ENCODE results near the gene DDX49.
"Not testable (repeated sequence)": the region's sequence is repeated elsewhere in the genome, so short reads cannot be mapped to it uniquely, and the experiment has no call there.

DDX49 gene

DNA sequence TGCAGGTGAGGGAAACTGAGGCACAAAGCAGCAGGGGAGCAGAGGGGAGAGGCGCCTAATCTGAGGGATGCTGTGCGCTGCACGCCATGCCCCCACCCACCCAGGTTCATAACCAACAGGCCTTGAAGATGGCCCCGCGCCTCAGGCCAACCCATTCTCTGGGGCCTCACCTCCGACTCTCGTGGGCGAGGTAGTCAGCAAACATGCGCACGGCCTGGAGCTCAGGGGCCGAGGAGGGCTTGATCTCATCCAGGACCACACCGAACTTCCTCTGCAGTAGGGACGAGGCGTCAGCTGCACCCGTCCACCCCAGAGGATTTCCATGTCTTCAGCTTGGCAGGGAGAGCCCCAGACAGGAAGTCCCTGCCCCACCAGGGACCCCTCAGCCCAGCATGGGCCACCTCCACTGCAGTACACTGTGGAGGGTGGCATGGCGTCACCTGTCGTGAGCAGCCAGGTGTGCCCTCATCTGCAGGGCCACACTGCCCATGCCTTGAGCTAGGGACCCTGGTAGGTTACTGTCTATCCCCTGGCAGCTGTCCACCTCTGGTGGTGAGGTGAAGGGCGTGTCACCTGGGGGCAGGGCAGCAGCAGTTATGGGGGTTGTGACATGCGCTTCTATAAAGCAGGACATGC, 8.6 kb upstream of the DDX49 start:
- no peak for DNase-seq

DNA sequence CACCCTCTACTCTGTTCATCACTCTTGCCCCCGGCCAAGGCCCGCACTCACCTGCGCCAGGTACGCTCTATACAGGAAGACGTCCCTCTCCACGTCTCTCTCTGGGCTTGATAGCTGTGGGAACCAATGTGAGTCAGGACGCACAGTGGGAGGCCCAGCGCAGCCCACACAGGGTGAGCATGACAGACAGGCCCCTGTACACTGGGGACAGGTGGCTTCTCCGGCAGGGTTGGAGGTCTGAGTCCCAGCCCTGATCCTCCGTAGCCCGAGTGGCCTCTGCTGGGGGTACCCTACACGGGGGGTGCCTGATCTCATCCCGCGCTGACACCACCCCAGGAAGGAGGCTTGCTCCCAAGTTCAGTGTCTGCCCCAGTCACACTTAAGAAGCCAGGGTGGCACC, 6.6 kb upstream of the DDX49 start:
- DNase-seq = no peak

DNA sequence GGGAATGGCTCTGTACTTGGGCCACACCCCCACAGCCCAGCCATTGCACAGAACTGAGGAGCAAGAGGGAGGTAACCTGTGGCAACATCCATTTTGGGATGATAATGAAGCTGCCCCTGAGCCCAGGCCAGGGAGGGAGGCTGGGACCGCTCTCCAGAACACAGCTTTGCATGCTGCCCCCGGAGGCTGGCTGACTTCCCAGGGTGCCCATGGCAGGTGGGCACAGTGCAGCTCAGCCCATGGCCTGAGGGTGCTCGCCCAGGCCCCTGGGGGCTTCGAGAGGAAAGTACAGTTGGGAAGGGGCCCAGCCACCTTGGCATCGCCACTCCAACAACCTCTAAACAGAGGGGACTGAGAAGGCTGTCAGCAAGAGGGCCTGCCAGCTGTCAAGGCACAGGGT, 6.0 kb upstream of the DDX49 start:
- DNase-seq = no peak

DNA sequence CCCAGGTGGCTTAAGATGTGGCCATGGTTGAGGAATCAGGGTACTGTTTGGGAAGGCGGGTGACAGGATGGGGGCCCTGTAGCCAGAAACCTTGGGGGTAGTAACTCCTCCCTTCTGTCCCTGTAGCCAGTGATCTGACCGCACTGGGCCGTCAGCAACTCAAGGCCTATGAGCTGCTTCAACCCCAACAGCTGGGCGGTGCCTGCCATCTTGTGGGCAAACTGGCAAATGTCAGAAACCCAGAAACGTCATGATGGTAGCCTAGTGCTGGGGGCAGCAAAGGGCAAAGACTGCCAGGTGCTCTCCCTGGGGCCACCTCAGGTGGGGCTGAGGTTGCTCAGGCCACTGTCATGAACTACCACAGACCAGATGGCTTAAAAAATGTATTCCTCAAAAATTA, 3.9 kb upstream of the DDX49 start:
- DNase-seq = no peak

DNA sequence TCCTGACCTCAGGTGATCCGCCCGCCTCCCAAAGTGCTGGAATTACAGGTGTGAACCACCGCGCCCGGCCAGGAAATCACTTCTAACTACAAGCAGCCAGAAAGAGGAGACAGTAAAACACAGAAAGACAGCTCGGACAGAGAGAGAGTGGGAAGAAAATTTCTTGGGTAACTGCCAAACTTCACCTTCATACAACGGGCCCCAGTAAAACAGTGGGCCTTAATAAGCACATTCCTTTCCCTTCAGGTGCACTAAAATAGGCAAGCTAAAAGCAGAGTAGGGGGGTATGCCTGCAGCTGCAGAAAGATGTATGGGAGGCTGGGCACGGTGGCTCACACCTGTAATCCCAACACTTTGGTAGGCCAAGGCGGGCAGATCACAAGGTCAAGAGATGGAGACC, 1.9 kb upstream of the DDX49 start:
- DNase-seq = not testable (repeated sequence)

DNA sequence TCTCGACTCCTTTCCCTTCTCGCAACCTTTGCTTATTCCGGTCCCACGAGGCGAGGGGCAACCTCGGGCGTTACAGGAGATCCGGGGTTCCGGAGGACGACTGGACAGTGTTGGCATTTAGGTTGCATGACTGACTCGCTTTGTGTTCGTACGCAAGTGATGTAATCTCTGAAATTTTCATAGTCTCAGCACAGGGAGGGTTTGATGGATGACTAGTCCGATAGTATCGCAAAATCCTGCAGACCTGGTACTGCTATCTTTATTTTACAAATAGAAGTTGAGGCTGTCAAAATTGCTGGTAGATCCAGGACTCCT, 342 bp downstream of the DDX49 start:
- no peak for DNase-seq

DNA sequence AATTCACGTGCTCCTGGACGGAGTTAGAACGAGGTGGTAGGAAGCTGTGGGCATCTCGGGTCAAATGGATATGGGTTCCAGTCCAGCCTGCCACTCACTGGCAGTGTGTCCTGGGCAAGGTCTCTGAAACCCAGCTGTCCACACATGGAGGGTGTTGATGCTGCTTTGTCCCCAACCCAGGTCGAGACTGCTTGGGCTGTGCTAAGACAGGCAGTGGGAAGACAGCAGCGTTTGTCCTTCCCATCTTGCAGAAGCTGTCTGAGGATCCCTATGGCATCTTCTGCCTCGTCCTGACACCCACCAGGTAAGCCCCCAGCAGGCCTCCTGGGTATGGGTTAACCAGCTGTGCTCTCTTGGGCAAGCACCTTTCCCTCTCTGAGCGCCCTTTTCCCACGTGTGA, 885 bp downstream of the DDX49 start:
- DNase-seq = no peak

DNA sequence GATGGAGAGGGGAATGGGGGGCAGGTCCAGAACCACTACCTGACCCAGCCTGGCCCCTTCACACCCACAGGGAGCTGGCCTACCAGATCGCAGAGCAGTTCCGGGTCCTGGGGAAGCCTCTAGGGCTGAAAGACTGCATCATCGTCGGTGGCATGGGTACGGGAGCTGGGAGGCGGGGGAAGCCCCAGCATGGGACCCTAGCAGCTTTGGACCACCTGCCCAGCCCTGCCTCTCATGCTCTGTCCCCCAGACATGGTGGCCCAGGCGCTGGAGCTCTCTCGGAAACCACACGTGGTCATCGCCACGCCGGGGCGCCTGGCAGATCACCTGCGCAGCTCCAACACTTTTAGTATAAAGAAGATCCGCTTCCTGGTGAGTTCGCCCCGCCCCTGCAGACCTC, 2.1 kb downstream of the DDX49 start:
- no peak for DNase-seq

DNA sequence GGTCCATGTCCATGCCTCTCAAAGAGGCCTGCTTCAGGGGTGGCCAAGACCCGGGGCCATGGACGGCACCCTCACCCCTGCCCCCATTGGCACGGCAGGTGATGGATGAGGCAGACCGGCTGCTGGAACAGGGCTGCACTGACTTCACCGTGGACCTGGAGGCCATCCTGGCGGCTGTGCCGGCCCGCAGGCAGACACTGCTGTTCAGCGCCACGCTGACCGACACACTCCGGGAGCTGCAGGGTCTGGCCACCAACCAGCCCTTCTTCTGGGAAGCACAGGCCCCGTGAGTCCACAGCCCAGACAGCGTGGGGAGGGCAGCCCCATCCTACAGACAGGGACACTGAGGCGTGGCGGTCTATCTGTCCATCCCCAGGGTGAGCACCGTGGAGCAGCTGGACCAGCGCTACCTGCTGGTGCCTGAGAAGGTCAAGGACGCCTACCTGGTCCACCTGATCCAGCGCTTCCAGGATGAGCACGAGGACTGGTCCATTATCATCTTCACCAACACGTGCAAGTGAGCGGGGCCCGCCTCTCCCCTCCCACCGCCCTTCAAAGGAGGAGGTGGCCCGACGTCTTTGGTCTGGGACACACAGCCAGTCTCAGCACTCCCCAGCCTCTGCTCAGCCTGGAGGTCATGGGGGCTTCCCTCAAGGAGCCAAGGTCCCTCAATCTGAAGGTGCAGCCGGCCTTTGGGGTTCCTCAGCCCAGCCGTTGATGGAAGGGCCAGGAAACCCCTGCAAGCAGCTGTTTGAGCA, 2.9 kb downstream of the DDX49 start:
- DNase-seq = no peak

DNA sequence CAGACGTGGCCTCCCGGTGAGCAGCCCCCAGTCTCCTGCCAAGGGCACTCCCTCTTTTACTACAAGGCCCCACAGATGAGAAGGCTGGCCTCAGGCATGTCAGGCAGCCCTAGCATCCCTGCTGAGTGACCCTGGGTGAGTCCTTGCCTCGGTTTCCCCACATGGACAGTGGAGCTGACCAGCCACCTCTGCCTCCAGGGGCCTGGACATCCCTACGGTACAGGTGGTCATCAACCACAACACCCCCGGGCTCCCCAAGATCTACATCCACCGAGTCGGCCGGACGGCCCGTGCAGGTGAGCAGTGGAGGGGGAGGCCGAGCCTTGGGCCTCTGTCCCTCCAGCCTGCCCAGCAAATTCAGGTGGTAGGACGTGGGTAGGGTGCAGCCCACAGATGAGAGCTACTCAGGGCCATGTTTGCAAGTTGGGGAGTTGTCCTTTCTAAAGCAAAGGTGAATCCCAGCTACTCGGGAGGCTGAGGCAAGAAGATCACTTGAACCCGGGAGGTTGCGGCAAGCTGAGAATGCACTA, 5.2 kb downstream of the DDX49 start:
- no peak for DNase-seq

DNA sequence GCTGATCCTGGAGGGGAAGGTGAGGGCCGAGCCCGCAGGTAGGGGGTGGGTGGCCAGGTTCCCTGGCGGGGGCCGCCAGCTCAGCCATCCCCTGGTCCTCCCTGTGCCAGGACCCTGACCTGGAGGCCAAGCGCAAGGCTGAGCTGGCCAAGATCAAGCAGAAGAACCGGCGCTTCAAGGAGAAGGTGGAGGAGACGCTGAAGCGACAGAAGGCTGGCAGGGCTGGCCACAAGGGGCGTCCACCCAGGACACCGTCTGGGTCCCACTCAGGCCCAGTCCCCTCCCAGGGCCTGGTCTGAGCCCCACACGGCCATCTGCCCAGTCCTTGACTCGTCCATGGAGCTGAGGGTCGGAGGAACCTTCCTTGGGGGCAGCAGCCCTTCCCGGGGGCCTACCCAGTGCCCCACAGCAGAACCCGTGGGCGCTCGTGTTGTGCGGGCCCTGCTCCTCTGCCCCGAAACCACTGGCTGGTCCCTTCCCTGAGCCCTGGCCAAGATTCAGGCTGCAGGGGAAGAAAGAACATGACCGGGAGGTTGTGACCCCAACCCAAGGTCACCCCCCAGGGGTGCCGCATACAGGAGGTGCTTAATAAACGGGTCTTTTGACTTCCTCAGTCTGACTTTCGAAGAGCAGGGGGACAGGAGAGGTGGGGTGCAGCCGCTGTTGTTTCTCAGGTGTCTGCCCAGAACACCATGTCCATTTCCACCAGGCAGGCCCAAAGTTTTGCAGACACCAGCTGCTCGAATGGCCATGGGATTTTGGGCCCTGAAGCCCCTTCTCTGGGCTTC, 8.7 kb downstream of the DDX49 start:
- no peak for DNase-seq

DNA sequence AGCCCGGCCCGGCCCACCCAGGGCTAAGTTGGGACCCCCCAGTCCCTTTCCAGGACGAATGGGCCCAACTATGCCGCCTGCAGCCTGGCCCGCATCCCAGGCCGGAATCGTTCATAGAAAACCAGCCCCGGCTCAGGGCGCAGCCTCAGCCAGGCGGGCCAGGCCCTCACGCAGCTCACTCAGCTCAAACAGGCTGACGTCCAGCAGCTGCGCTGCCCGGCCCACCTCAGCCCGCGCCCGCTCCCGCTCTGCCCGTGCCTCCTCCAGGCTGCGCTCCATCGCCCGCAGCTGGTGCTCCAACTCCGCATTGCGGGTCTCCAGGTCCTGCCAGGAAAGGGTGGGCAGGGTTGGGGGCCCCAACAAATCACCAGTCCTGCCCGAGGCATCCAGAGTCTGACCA, 9.8 kb downstream of the DDX49 start:
- DNase-seq = no peak

DNA sequence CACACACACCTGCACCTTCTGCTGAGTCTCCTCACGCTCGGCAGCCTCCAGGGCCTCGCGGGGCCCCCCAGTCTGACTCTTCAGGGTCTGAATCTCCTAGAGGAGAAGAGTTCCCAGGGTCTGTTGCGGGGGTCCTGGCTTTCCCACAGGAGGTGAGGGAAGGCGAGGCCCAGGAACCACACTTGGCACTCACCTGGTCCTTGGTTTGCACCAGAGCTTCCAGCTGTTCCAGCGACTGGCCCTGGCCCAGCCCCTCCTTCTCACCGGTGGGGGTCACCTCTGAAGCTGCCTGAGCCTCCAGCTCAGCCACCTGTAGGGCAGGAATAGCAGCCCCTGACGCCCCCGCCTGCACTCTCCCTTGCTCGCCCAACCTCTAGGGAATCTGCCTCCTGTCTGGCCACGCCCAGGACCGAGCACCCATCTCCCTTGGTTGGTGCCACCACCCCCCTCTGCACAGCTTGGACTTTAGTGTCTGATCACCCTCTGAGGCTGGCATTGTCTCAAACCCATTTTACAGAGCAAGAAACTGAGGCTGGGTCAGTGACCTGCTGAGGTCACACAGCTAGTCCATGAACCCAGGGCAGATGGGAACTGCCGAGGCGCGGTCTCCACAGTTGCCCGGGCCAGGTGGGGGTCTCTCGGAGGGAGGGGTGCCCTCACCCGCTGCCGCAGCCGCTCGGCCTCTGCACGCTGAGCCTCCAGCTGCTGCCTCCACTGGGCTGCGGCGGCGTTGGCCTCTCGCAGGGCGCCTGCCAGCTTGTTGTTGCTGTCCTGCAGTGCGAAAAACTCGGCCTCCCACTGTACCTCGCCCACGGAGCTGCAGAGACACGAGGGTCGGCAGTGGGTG, 12.0 kb downstream of the DDX49 start:
- no peak for DNase-seq

DNA sequence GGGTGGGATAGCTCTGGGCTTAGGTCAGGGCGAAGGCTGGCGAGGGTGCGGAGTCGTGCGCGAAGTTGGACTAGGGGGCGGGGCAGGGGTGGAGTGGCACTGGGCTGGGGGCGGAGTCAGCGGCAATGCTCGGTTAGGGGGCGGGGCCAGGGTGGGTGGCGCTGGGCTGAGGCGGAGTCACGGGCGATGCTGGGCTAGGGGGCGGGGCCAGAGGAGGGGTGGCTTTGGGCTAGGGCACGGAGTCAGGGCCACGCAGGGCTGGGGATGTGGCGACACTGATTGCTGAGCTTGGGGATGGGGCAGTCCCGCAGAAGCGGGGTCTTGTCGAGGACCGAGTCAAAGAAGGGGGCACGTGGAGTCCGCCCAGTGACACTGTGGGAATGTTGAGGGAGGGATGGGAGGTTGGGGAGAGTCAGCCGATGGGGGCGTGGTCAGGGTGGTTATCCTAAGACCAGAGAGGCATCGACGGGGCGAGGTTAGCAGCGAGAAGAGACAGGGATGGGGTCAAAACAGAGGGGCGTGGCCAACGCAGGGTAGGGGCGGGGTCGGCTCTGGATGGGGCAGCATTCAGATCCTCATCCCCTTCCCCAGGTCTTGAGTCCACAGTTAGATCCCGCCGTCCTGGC, 12.8 kb downstream of the DDX49 start:
- DNase-seq = no peak

DNA sequence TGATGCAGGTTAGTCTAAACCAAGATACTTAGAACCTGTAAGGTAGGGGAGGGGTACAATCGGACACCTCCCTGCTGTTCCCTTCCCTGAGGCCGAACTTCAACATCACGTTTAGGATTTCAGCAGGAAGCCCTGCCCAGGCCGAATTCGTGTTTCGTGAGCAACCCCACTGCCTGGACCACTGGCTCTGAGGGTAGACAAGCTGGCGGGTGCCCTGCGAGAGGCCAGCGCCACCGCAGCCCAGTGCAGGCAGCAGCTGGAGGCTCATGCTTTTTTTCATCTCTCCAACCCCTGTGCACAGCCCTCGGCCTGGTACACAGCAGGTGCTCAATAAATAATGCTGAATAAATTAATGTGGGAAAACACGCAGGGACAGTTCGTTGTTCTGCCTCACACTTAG, 13.8 kb downstream of the DDX49 start:
- DNase-seq = no peak

DNA sequence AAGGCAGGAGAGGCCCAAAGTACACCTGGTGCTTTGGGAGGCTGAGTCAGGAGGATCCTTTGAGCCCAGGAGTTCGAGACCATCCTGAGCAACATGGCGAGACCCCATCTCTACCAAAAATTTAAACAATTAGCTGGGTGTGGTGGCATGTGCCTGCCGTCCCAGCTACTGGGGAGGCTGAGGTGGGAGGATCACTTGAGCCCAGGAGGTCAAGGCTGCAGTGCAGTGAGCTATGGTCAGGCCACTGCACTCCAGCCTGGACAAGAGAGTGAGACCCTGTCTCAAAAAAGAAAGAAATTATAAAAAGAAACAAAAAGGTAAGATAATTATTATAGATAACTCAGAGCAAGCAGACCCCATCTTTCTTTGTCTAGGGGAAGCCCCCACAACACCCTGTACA, 19.6 kb downstream of the DDX49 start:
- DNase-seq = no peak

DNA sequence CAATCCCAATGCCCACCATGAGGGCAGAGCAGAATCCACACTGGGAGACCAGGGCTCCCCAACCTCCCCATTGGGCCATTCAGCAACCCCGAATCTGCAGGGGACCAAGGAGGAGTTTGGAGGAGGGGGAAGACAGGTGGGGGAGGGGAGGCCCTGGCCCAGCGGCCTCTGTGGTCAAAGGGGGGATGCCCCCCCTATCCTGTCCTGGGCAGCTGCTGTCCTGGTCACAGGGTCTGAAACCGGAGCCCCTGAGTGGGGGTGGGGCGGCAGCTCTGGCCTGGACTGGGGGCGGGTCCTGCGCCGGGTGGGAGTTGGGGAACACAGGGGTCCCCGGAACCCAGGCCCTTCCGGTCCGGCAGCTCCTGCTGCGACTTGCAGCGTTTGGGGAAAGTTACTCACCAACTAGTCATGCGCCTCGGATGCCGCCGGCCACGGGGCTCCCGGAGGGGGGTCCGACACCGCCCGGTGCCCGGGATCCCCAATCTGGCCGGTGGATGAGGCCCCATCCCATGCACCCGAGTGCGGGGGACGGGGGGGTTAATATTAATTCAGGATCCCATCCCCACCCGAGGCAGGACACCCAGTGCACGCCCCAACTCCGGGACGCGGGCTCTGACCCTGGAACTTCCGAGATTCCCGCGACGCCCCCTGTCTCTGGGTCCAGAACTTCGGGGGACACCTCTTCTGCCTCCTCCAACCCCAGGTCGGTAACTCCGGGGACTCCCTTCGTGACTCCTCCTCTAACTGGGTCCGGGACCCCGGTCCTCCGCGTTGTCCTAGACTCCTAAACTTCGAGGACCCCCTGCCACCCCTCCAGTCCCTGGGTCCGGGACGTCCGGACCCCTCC, 20.6 kb downstream of the DDX49 start:
- DNase-seq = no peak

DNA sequence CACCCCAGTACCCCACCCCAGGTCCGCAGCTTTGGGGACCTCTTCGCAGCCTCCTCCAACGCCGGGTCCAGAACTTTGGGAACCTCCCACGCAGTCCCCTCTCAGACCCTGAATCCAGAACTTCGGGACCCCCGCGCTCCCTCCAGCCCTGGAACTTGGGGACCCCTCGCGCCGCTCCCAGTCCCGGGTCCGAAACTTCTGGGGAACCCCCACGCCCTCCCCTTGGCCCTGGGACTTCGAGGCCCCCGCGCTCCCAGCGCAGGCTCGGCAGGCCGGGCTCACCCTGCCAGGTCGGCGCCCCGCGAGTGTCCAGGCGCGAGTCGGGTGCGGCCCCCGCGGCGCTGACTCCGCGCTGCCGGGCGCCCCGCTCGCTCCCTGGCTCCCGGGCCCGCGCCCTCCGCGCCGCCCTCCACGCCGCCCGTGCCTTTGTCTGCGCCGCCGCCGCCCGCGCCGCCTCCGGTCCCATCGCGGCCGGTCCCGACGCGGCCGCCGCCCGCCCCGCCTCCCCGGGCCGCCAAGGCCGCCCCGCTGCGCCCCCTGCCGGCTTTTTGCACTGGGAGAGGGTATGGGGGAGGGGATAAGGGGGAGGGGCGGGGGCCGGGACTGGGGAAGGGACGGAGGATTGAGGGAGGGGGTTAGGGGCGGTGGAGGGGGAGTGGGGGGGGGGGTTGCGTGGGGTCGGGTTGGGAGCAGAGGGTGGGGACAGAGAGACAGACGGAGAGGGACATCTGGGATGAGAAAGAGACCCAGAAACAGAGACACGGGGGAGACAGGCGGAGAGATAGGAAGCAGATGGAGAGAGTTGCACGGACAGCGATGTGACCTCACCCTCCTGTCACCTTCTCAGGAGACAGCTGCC, 21.5 kb downstream of the DDX49 start, which contains the start of gene HOMER3:
HOMER3 (minus strand) TSS at position 449 of the 859 bp plus-strand sequence. CDS start 2,235 bp downstream, outside the sequence.
- DNase-seq = no peak

DNA sequence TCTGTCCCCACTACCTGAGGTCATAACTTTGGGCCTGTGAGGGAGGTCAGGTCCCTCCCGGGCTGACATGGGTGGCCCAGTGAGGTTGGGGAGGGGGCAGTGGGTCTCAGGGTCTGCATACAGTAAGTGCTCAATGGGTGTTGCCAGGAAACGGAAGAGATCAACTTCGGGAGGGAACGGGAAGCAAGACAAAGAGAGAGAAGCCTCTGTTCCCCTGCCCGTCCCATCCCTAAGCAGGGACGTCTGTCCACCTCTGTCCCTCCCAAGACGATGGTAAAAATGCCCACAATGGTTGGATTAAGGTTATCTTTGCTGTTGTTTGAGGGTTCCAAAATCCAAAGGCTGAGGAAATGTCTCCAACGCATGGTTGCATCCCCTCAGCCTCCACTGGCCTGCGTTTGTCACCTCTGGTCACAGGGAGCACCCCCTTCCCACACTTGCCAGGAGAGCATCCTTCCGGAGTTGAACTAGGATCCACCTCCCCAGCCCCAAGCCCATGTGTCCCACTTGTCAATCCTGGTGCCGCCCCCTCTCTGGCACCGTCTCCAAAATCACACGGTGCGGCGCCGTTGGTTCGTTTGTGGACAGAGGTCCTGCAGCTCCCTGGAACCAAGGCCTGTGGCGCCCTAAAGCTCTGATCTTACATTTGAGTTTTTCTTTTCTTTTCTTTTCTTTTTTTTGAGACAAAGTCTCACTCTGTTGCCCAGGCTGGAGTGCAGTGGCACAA, 22.3 kb downstream of the DDX49 start:
- no peak for DNase-seq

DNA sequence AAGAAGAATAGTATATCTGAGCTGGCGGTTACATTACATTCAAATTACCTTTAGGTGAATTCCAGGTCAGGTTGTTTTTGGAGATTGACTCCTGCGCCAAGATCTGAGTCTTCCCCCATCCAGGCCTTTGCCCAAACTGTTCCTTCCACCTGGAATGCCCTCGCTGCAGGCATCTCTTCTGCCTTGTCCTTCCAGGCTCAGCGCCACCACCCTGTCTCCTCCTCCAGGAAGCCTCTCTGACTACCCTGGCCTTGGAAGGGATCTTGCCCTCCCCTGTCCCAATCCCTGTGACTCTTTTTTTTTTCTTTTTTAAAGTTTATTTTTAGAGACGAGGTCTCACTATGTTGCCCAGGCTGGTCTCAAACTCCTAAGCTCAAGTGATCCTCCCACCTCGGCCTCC, 23.2 kb downstream of the DDX49 start:
- no peak for DNase-seq
